Panc1 (cell line): ENCODE measurements around the gene SCN2A. TPM values are rescaled to one million over a fixed set of nuclear protein-coding genes. Genes with fewer than 3 reads are reported as not detected.

ENCODE experiments used
- ATAC-seq: fragments of 200-7000 bp; cut with Tn5 transposase; 2 replicates; pipeline ENCODE4 v1.9.1; 2020; ENCODE audit warnings: mild to moderate bottlenecking, moderate library complexity
- BruUV-seq: library from RNA; stranded (reverse); fragments of 400-500 nt; replicated peaks from 2 replicates; lab custom pipeline; 2021; lab: Mats Ljungman, UMichigan
- CTCF ChIA-PET: fragments of 300-600 bp; sonication (Branson Sonifier 250); formaldehyde crosslinking; loops from one replicate; lab custom pipeline; 2022; ENCODE audit warnings: antibody characterized with exemption; lab: Charles Lee
- POLR2A ChIA-PET: fragments of 300-600 bp; sonication (Branson Sonifier 250); formaldehyde crosslinking; loops from one replicate; lab custom pipeline; 2022; ENCODE audit warnings: antibody characterized with exemption; lab: Charles Lee
- DNase-seq: peaks from one replicate; pipeline ENCODE4 v3.0.0-alpha.2; 2010; ENCODE audit warnings: low read depth, low spot score
- H3K27ac ChIP-seq: 2 replicates; pipeline ENCODE4 v1.5.1; 2011; ENCODE audit warnings: mild to moderate bottlenecking, low read length, inconsistent platforms
- H3K27me3 ChIP-seq: fragments of 200-500 bp; sonication (Bioruptor generic); 2 replicates; pipeline ENCODE4 v1.6.0; 2014; ENCODE audit warnings: low read length, inconsistent platforms; ENCODE audit not compliant: control insufficient read depth, insufficient read depth
- H3K36me3 ChIP-seq: fragments of 200-500 bp; sonication (Bioruptor generic); 2 replicates; pipeline ENCODE4 v1.5.1; 2014; ENCODE audit warnings: inconsistent platforms, mild to moderate bottlenecking, low read length, moderate library complexity; ENCODE audit not compliant: control insufficient read depth, insufficient read depth
- H3K4me1 ChIP-seq: 2 replicates; pipeline ENCODE4 v1.5.1; 2011; ENCODE audit warnings: inconsistent platforms, mild to moderate bottlenecking, low read length, moderate library complexity; ENCODE audit not compliant: control insufficient read depth, insufficient read depth
- H3K4me3 ChIP-seq, 2 experiments: 2 replicates each; pipeline ENCODE4 v1.5.1; 2011 to 2012; ENCODE audit warnings: low read depth in 2 of 2, low read length in 2 of 2, mild to moderate bottlenecking in 2 of 2, inconsistent platforms in 1 of 2, moderate library complexity in 1 of 2
- H3K9me3 ChIP-seq: fragments of 200-500 bp; sonication (Bioruptor generic); 2 replicates; pipeline ENCODE4 v1.5.1; 2014; ENCODE audit warnings: low read depth, mild to moderate bottlenecking, inconsistent platforms, low read length, moderate library complexity; ENCODE audit not compliant: control insufficient read depth, insufficient read depth
- CTCF ChIP-seq: fragments of 450-650 bp; IDR thresholded peaks from 2 replicates; pipeline ENCODE4 v1.5.1; 2017; ENCODE audit warnings: mild to moderate bottlenecking
- POLR2AphosphoS5 ChIP-seq: IDR thresholded peaks from 2 replicates; pipeline ENCODE4 v1.6.1; 2012; ENCODE audit warnings: mild to moderate bottlenecking, low read depth, low read length, moderate library complexity
- REST ChIP-seq, 2 experiments: IDR thresholded peaks; 2 replicates each; pipeline ENCODE4 v1.6.1; 2011 to 2012; ENCODE audit warnings: low read depth in 2 of 2, control low read depth in 1 of 2, low read length in 1 of 2, mild to moderate bottlenecking in 1 of 2, moderate library complexity in 1 of 2; ENCODE audit not compliant: insufficient read depth in 1 of 2
- SIN3A ChIP-seq: IDR thresholded peaks from 2 replicates; pipeline ENCODE4 v1.6.1; 2012; ENCODE audit warnings: low read depth, mild to moderate bottlenecking, low read length, moderate library complexity, borderline replicate concordance; ENCODE audit not compliant: insufficient read depth
- TCF7L2 ChIP-seq: IDR thresholded peaks from 2 replicates; pipeline ENCODE4 v1.6.1; 2011; ENCODE audit warnings: mild to moderate bottlenecking, low read depth, low read length, inconsistent platforms
- in situ Hi-C: cut with HindIII; loops from 2 replicates; pipeline ENCODE4 v1.10.0; 2016; ENCODE audit warnings: low sequenced_read_pairs, low pct_unique_long_range_greater_than_20kb
- intact Hi-C: fragments of 100-400 bp; cut with micrococcal nuclease; formaldehyde crosslinking; loops from one replicate; pipeline ENCODE4 v1.10.0; 2022; ENCODE audit not compliant: unreplicated experiment
- total RNA-seq: library from RNA; stranded (reverse); gene quantifications from one replicate; pipeline ENCODE4 v1.2.1, GENCODE V29; 2021; ENCODE audit not compliant: unreplicated experiment

Gene SCN2A
- total RNA-seq, 1 experiment from 2014 or later = not detected

GRCh38 chr2:165305391-165306096, 66.3 kb downstream of the SCN2A start:
- DNase-seq (no peak), ATAC-seq (no peak)
- in situ Hi-C loops = no loop called here
- Histone ChIP-seq H3K9me3 (no peaks in the 10 kb centered on the region), H3K27me3 (no peaks in the 10 kb centered on the region), H3K36me3 (no peaks in the 10 kb centered on the region), H3K4me1 (no peaks in the 10 kb centered on the region), H3K4me3 (no peak overlapping the region), H3K27ac (no peak overlapping the region)
- intact Hi-C loops = no loop called here
- CTCF ChIA-PET = no interaction called here
- BruUV-seq = no TSS peak
- POLR2A ChIA-PET = no interaction called here
- no peak for TF ChIP-seq SIN3A
- TF ChIP-seq REST (IDR thresholded peaks at IDR 0.05; ENCODE audit: insufficient read depth in 1 of 2, low read depth in 2 of 2, low read length in 1 of 2) = no peak
- TF ChIP-seq TCF7L2 = no peak
- no peak for TF ChIP-seq POLR2AphosphoS5
- TF ChIP-seq CTCF = no peak

GRCh38 chr2:165307317-165307716, 68.1 kb downstream of the SCN2A start:
- Histone ChIP-seq H3K4me1 (no peaks in the 10 kb centered on the region), H3K27ac (no peak overlapping the region), H3K27me3 (no peaks in the 10 kb centered on the region), H3K4me3 (no peak overlapping the region), H3K9me3 (no peaks in the 10 kb centered on the region), H3K36me3 (no peaks in the 10 kb centered on the region)
- CTCF ChIA-PET = no interaction called here
- TF ChIP-seq SIN3A = no peak
- no peak for TF ChIP-seq POLR2AphosphoS5
- TF ChIP-seq CTCF = no peak
- TF ChIP-seq TCF7L2 = no peak
- no peak for TF ChIP-seq REST (IDR thresholded peaks at IDR 0.05; ENCODE audit: insufficient read depth in 1 of 2, low read depth in 2 of 2, low read length in 1 of 2)
- no TSS peak for BruUV-seq
- POLR2A ChIA-PET = no interaction called here
- in situ Hi-C loops = no loop called here
- DNase-seq (no peak), ATAC-seq (no peak)
- intact Hi-C loops = no loop called here
